Activated T-cell treated with anti-CD3 and anti-CD28 coated beads, Interleukin-2, amount 50 U/mL, for 4 hours (primary cell): ENCODE data around the gene SSX2IP. TPM values are rescaled to one million over a fixed set of nuclear protein-coding genes. Genes with fewer than 3 reads are reported as not detected.
"Not testable (repeated sequence)": the region's sequence is repeated elsewhere in the genome, so short reads cannot be mapped to it uniquely, and the experiment has no call there.

Experiments used
- ATAC-seq, 2 donors: fragments of 200-7000 bp; cut with Tn5 transposase; one replicate each; pipeline ENCODE4 v1.10.0; 2021
- DNase-seq: peaks from one replicate; pipeline ENCODE4 v3.0.0-alpha.2; 2020
- H3K27me3 Mint-ChIP-seq: one replicate; pipeline ENCODE4 v1.8.0; 2021; ENCODE audit warnings: low read depth, mixed read lengths
- H3K36me3 Mint-ChIP-seq: one replicate; pipeline ENCODE4 v1.8.0; 2022; ENCODE audit warnings: mixed read lengths; ENCODE audit not compliant: insufficient read depth
- H3K4me1 Mint-ChIP-seq: one replicate; pipeline ENCODE4 v1.8.0; 2021; ENCODE audit warnings: low read depth, mixed read lengths
- H3K4me3 Mint-ChIP-seq: one replicate; pipeline ENCODE4 v1.8.0; 2021; ENCODE audit warnings: mild to moderate bottlenecking, moderate library complexity, mixed read lengths
- H3K9me3 Mint-ChIP-seq: one replicate; pipeline ENCODE4 v1.8.0; 2021; ENCODE audit warnings: mixed read lengths
- total RNA-seq, 3 donors: library from RNA; stranded (reverse); gene quantifications; one replicate each; pipeline ENCODE4 v1.2.1, GENCODE V29; 2021

SSX2IP gene
- total RNA-seq, 3 donors from 2014 or later = 5.7 to 8.7 (median 8.4) TPM

- peaks cover 25% of the 10 kb centered on the region for H3K9me3 Mint-ChIP-seq
- ATAC-seq = no peak
- no peak for DNase-seq
- H3K27me3 Mint-ChIP-seq = peaks cover 3% of the 10 kb centered on the region
- H3K36me3 Mint-ChIP-seq = peaks cover 2% of the 10 kb centered on the region
- peaks cover 9% of the 10 kb centered on the region for H3K4me1 Mint-ChIP-seq
- H3K4me3 Mint-ChIP-seq = no peak overlapping the region
These were observed 86.1 kb downstream of the SSX2IP start for GRCh38 chr1:84603941-84604830.

- Mint-ChIP-seq H3K9me3 (peaks cover 25% of the 10 kb centered on the region), H3K36me3 (peaks cover 2% of the 10 kb centered on the region), H3K27me3 (peaks cover 3% of the 10 kb centered on the region), H3K4me1 (peaks cover 18% of the 10 kb centered on the region), H3K4me3 (no peak overlapping the region)
- ATAC-seq (no peak), DNase-seq (no peak)
These were observed 87.0 kb downstream of the SSX2IP start for GRCh38 chr1:84603223-84603622.

DNA sequence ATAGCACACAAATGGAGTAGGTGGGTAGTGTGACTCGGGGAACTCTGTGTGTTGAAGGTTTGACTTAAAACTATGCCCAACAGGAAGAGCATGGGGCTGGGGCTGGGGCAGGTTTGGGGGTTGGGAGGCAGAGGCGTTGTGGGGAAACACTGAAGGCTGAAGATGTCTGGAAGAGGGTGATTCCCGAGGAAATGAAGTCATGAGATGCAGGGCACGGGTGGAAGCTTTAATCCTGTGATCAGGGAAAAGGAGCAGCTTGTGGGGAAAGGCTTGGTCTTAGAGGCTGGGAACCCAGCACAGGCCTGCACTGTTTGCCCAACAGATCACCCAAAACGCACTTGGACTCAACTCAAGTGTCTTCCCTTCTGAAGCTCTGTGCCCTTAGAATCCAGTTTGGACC, 89.5 kb downstream of the SSX2IP start:
- Mint-ChIP-seq H3K36me3 (no peaks in the 10 kb centered on the region), H3K9me3 (peaks cover 17% of the 10 kb centered on the region), H3K4me1 (peaks cover 18% of the 10 kb centered on the region), H3K4me3 (no peak overlapping the region), H3K27me3 (no peaks in the 10 kb centered on the region)
- DNase-seq (no peak), ATAC-seq (no peak)

- H3K4me3 Mint-ChIP-seq = peak overlapping the region; percentile 56
- peaks cover 6% of the 10 kb centered on the region for H3K9me3 Mint-ChIP-seq
- DNase-seq = no peak
- H3K27me3 Mint-ChIP-seq = no peaks in the 10 kb centered on the region
- ATAC-seq = peak; percentile 78 to 80
- H3K4me1 Mint-ChIP-seq = peaks cover 18% of the 10 kb centered on the region
- H3K36me3 Mint-ChIP-seq = no peaks in the 10 kb centered on the region
These were observed 91.2 kb downstream of the SSX2IP start for GRCh38 chr1:84598846-84599741.

GRCh38 chr1:84598418-84598817, 91.8 kb downstream of the SSX2IP start:
- Mint-ChIP-seq H3K27me3 (no peaks in the 10 kb centered on the region), H3K4me1 (peaks cover 18% of the 10 kb centered on the region), H3K9me3 (peaks cover 6% of the 10 kb centered on the region), H3K4me3 (no peak overlapping the region), H3K36me3 (no peaks in the 10 kb centered on the region)
- DNase-seq (no peak), ATAC-seq (no peak)

DNA sequence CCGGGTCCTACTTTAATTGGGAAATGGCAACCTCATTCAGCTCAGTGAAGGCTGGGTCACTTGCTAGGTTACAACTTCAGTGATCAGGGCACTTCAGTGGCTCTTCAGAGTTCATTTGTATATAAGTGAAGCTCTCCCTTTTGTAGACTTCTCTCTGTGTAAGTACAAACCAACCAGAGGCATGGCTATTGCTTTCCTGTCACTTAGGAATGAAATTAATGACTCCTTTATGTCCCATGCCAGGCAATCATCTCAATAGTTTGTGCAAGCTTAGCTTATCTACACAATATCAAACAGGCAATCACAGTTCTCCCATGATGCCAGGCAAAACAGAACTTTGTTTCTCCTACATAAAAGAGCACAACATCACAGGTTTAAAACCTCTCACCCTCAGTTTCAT, 93.2 kb downstream of the SSX2IP start:
- peaks cover 6% of the 10 kb centered on the region for H3K9me3 Mint-ChIP-seq
- DNase-seq = no peak
- no peak overlapping the region for H3K4me3 Mint-ChIP-seq
- ATAC-seq = no peak
- H3K4me1 Mint-ChIP-seq = peaks cover 18% of the 10 kb centered on the region
- no peaks in the 10 kb centered on the region for H3K36me3 Mint-ChIP-seq
- H3K27me3 Mint-ChIP-seq = peaks cover 4% of the 10 kb centered on the region

DNA sequence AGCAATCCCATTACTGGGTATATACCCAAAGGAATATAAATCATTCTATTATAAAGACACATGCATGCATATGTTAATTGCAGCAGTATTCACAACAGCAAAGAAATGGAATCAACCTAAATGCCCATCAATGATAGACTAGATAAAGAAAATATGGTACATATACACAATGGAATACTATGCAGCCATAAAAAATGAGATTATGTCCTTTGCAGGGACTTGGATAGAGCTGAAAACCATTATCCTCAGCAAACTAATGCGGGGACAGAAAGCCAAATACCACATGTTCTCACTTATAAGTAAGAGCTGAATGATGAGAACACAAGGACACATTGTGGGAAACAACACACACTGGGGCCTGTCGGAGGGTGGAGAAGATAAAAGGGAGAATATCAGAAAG, 95.3 kb downstream of the SSX2IP start:
- H3K4me3 Mint-ChIP-seq, ATAC-seq, H3K9me3 Mint-ChIP-seq, DNase-seq, H3K36me3 Mint-ChIP-seq: not testable (repeated sequence)
- Mint-ChIP-seq H3K27me3 (peaks cover 14% of the 10 kb centered on the region), H3K4me1 (peaks cover 16% of the 10 kb centered on the region)

Other genes starting within 250 kb of the SSX2IP start
- gene RPF1, start 211.2 kb downstream of the SSX2IP start, total RNA-seq = 10 to 100 TPM; 88.2 to 96.1 (median 92.9) TPM
- gene SPATA1, start 184.1 kb downstream of the SSX2IP start, total RNA-seq = under 1 TPM in 1 of 3 donors, not detected in 2; 0.46 TPM
- gene GNG5, start 183.9 kb downstream of the SSX2IP start, total RNA-seq = 100 to 1,000 TPM; 102 to 112 (median 105) TPM
- gene CTBS, start 116.0 kb downstream of the SSX2IP start, total RNA-seq = 1 to 10 TPM; 6.3 to 7.2 (median 6.9) TPM
- gene LPAR3, start 202.7 kb upstream of the SSX2IP start, total RNA-seq = under 1 TPM; 0.18 to 0.95 (median 0.71) TPM